WTC11 (cell line): Measurements from ENCODE around the gene DOCK1.

ENCODE experiments used
- TF ChIP-seq, protein P1 (sequence below): sonication (generic); formaldehyde crosslinking; IDR thresholded peaks from 2 replicates; pipeline ENCODE4 v1.8.0; 2023; ENCODE audit warnings: missing genetic modification reagents, mild to moderate bottlenecking, borderline replicate concordance
- TF ChIP-seq, protein P2 (sequence below): fragments of 200-600 bp; IDR thresholded peaks from 2 replicates; pipeline ENCODE4 v1.8.0; 2022; ENCODE audit warnings: antibody characterized with exemption

DNA sequence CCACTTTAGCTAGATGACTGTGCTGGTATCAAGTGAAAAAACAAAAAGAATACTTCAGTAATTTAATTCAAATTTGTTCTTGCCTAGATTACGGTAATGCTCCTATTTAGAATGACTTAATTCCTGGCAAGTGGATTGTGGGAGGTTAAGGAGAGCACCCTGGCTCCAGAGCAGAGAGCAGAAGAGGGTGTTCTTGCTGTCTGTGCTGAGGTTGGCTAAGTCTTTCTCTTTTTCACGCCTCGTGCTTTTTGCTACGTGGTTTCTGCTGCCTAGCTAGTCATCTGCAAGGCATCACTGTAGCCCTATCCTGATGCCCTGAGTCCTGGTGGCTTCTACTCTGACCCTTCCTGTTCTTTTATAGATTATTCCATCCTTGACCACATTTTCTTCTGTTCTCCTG, 189.8 kb downstream of the DOCK1 start:
- TF ChIP-seq, protein P1, sequence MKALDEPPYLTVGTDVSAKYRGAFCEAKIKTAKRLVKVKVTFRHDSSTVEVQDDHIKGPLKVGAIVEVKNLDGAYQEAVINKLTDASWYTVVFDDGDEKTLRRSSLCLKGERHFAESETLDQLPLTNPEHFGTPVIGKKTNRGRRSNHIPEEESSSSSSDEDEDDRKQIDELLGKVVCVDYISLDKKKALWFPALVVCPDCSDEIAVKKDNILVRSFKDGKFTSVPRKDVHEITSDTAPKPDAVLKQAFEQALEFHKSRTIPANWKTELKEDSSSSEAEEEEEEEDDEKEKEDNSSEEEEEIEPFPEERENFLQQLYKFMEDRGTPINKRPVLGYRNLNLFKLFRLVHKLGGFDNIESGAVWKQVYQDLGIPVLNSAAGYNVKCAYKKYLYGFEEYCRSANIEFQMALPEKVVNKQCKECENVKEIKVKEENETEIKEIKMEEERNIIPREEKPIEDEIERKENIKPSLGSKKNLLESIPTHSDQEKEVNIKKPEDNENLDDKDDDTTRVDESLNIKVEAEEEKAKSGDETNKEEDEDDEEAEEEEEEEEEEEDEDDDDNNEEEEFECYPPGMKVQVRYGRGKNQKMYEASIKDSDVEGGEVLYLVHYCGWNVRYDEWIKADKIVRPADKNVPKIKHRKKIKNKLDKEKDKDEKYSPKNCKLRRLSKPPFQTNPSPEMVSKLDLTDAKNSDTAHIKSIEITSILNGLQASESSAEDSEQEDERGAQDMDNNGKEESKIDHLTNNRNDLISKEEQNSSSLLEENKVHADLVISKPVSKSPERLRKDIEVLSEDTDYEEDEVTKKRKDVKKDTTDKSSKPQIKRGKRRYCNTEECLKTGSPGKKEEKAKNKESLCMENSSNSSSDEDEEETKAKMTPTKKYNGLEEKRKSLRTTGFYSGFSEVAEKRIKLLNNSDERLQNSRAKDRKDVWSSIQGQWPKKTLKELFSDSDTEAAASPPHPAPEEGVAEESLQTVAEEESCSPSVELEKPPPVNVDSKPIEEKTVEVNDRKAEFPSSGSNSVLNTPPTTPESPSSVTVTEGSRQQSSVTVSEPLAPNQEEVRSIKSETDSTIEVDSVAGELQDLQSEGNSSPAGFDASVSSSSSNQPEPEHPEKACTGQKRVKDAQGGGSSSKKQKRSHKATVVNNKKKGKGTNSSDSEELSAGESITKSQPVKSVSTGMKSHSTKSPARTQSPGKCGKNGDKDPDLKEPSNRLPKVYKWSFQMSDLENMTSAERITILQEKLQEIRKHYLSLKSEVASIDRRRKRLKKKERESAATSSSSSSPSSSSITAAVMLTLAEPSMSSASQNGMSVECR (CRISPR knock-in tag), result no peak
- TF ChIP-seq, protein P2, sequence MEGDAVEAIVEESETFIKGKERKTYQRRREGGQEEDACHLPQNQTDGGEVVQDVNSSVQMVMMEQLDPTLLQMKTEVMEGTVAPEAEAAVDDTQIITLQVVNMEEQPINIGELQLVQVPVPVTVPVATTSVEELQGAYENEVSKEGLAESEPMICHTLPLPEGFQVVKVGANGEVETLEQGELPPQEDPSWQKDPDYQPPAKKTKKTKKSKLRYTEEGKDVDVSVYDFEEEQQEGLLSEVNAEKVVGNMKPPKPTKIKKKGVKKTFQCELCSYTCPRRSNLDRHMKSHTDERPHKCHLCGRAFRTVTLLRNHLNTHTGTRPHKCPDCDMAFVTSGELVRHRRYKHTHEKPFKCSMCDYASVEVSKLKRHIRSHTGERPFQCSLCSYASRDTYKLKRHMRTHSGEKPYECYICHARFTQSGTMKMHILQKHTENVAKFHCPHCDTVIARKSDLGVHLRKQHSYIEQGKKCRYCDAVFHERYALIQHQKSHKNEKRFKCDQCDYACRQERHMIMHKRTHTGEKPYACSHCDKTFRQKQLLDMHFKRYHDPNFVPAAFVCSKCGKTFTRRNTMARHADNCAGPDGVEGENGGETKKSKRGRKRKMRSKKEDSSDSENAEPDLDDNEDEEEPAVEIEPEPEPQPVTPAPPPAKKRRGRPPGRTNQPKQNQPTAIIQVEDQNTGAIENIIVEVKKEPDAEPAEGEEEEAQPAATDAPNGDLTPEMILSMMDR, result no peak
